ENCODE results near the gene CHMP5.

CHMP5 gene

DNA sequence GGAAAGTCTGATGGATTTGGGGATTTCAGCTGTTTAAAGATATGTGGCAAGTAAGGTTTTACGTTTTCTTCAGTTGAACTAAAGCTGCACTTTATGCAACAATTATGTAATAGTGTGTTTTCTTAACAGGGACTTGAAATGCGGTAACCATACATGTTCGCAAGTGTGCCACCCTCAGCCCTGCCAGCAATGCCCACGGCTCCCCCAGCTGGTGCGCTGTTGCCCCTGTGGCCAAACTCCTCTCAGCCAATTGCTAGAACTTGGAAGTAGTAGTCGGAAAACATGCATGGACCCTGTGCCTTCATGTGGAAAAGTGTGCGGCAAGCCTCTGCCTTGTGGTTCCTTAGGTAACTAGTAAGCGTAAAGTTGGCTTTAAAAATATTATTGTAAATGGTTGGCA is 53.9 kb downstream of the CHMP5 start:
- no peak for DNase-seq

DNA sequence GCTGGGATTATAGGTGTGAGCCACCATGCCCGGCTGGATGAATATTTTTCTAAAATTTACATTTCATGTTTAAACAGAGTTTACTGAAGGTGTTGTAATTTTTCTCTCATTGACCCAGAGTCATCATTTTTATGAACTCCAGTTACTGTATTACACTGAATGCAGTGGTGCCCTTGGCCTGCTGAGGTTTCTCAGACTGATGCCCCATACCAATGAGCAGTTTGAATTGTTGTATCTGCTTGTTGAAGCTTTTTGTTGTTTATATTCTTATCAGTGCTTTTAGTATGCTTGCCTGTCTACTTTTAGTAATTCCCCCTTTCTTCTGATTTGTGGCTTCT is 55.4 kb downstream of the CHMP5 start:
- DNase-seq, result no peak

DNA sequence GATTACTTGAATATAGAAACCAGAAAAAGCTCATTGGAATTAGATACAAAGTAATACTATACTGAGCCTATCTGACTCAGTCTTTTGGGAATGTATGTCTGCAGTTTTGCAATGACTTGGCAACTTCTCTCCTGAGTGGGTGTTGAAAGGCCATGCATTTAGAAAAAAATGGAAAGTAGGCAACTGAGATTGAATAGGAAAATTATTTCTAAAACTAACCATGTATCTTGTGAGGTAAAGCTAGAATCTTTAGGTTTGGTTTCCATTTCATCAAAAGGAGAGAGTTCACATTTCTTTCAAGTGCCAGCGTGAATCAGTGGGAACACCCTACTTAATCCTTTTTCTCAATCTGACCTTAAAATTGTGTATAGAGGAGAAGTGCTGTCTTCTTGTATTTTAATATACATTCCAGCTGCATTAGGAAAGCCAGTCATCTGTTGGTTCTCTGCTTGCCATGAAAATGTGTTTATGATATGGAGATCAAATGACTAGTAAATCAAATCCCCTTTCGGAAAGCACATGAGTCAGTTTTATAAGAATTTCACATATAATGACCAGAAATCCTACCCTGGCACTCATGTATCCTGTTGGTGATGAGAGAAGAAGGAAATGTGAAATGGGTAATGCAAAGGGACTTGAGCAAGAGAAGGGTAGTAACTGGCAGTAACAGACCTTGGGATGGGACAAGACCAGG is 55.9 kb downstream of the CHMP5 start:
- DNase-seq, result no peak

DNA sequence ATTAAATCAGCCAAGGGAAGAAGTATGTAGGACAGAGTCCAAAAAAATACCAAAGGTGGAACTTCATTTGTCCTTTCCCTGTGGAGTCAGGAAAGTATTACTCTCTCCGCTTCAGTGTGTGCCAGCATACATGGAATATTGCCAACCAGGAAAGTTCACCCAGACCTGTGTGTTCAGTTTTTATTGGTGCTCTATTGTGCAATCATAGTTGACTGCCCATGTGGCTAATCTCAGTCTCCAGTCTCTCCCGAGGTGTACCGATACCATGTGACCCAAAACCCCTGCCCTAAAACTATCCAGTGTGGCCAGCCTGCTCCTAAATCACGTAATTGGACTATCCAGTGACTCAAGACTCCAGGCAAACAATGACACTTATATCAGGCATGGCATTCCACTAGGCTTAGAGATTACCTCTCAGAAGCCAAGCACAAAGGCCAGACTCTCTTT is 64.3 kb downstream of the CHMP5 start:
- no peak for DNase-seq

DNA sequence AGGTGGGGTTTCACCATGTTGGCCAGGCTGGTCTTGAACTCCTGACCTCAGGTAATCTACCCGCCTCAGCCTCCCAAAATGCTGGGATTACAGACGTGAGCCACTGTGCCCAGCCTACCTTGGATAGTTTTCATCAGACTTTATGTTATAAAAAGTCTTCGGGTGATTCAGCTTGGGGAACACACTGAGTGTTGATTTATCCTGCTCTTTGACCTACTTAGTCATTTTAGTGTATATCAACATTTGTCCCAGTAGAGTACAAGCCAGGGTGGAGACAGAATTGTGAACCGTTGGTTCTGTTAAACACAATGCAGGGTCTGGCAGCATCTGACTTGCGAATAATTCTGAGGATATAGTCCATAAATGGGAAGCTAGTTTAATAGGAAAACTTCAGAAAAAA is 65.1 kb downstream of the CHMP5 start:
- no peak for DNase-seq

DNA sequence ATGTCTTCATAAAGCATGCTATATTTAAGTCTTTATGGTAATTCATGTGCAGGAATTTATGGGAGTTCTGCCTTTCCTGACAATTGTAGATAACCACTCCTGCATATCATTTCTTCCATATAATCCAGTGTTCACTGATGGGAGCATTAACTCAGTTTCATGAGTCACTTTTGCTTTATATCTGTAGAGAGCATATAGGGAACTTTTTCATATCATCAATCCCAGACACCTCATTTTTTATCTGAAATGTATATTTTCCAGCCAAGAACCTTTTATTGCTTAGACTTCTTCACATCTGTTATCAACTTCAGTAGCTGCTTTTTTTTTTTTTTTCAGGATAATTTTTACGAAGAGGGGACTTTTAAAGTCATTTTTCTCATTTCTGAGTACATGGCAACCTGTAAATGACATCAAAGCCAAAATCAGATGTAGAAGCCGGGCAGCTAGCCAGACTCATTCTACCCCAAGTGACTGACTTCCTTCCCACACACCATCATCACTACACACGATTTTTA is 66.6 kb downstream of the CHMP5 start:
- DNase-seq, result no peak

Data from C1 segment of cervical spinal cord (tissue), 14 donors.